ENCODE data around the gene USP14. TPM values are rescaled to one million over a fixed set of nuclear protein-coding genes. Genes with fewer than 3 reads are reported as not detected.
"Not testable (repeated sequence)": the region's sequence is repeated elsewhere in the genome, so short reads cannot be mapped to it uniquely, and the experiment has no call there.

The USP14 gene
- total RNA-seq (2014; rRNA removed; shearing (Covaris generic)) (82.4 and 83.6 TPM in 2 replicates), polyA plus RNA-seq (2016; fragmentation: Nextera tagmentation; extraction: Ambion mirVana) (70.3 and 83.5 TPM in 2 replicates)
- long read RNA-seq, full-length matches to known transcripts: 59 of 78 reads
- long read RNA-seq, partial matches to known transcripts: 9 of 78 reads
- long read RNA-seq, other reads (novel, unspliced or antisense): 10 of 78 reads

DNA sequence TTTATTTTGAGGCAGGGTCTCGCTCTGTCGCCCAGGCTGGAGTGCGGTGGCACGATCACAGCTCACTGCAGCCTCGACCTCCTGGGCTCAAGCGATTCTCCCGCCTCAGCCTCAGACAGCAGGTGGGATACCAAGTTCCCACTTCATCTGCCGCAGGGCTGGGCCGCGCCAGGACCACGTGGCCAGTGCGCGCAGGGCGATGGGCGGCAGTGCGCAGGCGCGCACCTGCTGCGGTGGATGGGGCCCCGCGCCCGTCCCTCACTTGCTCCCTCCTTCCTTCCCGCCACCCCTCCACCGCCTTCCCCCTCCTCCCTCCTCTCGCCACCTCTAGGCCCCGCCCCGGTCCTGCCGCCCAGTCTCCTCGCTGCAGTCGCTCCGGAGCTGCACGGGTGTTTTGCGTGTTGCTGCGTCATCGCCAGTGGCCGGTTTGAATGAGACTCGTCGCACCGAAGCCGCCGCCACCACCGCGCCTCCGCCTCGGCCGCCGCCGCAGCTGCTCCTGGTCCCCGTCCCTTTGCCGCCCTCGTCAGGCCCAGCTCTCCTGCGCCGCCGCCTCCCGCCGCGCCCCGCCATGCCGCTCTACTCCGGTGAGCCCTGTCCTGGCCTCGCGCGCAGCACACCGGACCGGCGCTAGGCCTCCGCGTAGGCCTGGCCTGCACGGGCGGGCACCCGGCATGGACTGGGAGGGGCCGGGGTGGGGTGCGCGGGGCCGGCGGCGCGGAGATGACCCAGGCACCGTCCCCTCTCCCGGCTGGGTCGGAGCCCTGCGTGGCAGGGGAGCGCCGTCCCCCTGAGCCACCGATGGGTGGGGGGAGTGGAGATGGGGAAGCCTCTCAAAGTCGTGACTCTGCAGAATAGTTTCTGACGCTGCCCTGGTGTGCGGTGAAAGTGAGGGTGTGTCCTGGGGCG lies at the start of gene USP14:
TSS of gene USP14 (plus strand) at position 430 of the 909 bp plus-strand sequence. CDS start at position 572, 142 bp downstream.
- peaks cover 17% of the 10 kb centered on the region for H3K27me3 Mint-ChIP-seq (ENCODE audit: insufficient read depth, low read depth, poor library complexity)
- peak within 1 kb of the TSS; percentile 77 for H3K27ac ChIP-seq (ENCODE audit: low read depth)

DNA sequence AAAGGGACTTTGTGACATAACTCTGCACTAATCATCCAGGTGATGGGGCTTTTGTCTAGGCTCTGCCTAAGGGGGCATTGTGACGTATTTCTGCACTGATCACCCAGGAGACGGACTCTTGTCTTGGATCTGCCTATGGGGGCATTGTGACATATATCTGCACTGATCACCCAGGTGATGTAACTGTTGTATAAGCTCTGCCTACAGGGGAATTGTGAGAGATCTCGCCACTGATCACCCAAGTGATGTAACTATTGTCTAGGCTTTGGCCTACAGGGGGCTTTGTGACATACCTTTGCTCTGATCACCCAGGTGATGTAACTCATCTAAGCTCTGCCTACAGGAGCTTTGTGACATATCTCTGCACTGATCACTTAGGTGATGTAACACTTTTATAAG lies 49.7 kb upstream of the USP14 start:
- not testable (repeated sequence) for H2AFZ ChIP-seq; H3K27ac ChIP-seq (ENCODE audit: low read depth); H3K27me3 ChIP-seq (ENCODE audit: insufficient read depth); H3K9me2 ChIP-seq (ENCODE audit: insufficient read depth); DNase-seq (ENCODE audit: low spot score); H3K27ac Mint-ChIP-seq; H3K4me2 ChIP-seq; H4K20me1 ChIP-seq (replicated peaks; ENCODE audit: insufficient read depth); H3K4me3 Mint-ChIP-seq; H3K79me2 ChIP-seq (replicated peaks; ENCODE audit: insufficient read depth); H3K4me1 Mint-ChIP-seq; H3K4me3 ChIP-seq; ATAC-seq; H3K4me1 ChIP-seq (ENCODE audit: insufficient read depth); H3K36me3 ChIP-seq (ENCODE audit: insufficient read depth); H3F3A ChIP-seq (replicated peaks; ENCODE audit: low read depth)
- Mint-ChIP-seq H3K36me3 (ENCODE audit: low read depth) (peaks cover 42% of the 10 kb centered on the region), H3K9me3 (peaks cover 71% of the 10 kb centered on the region), H3K27me3 (ENCODE audit: insufficient read depth, low read depth, poor library complexity) (peaks cover 38% of the 10 kb centered on the region)

More for the DNA sequence above, at the start of gene USP14:
- DNase-seq (ENCODE audit: low spot score) (peak; percentile 99), ATAC-seq (peak; percentile 90)
- Histone ChIP-seq H2AFZ (peak within 1 kb of the TSS; percentile 59; the same call in 1 of the 2 replicates), H3K4me3 (peak within 1 kb of the TSS; percentile 93), H3K36me3 (ENCODE audit: insufficient read depth) (peaks cover 9% of the 10 kb centered on the region; the same call in 1 of the 2 replicates), H3K79me2 (replicated peaks; ENCODE audit: insufficient read depth) (peaks cover 48% of the 10 kb centered on the region), H3K9me2 (ENCODE audit: insufficient read depth) (peaks cover 4% of the 10 kb centered on the region; the same call in 1 of the 2 replicates), H3K27me3 (ENCODE audit: insufficient read depth) (peaks cover 13% of the 10 kb centered on the region), H3F3A (replicated peaks; ENCODE audit: low read depth) (no peaks in the 10 kb centered on the region), H3K4me1 (ENCODE audit: insufficient read depth) (peaks cover 10% of the 10 kb centered on the region; the same call in 1 of the 2 replicates), H4K20me1 (replicated peaks; ENCODE audit: insufficient read depth) (peaks cover 16% of the 10 kb centered on the region), H3K4me2 (peak within 1 kb of the TSS; percentile 94)
- Mint-ChIP-seq H3K9me3 (peaks cover 3% of the 10 kb centered on the region; the same call in 1 of the 3 replicates), H3K4me1 (peaks cover 12% of the 10 kb centered on the region; the same call in 2 of the 3 replicates), H3K27ac (peak within 1 kb of the TSS; percentile 96), H3K36me3 (ENCODE audit: low read depth) (peaks cover 11% of the 10 kb centered on the region), H3K4me3 (peak within 1 kb of the TSS; percentile 96)
- peak; percentile 97 for TF ChIP-seq CREB1 (CRISPR knock-in tag; IDR thresholded peaks at IDR 0.05; ENCODE audit: low read depth)
- TF ChIP-seq, protein P1, sequence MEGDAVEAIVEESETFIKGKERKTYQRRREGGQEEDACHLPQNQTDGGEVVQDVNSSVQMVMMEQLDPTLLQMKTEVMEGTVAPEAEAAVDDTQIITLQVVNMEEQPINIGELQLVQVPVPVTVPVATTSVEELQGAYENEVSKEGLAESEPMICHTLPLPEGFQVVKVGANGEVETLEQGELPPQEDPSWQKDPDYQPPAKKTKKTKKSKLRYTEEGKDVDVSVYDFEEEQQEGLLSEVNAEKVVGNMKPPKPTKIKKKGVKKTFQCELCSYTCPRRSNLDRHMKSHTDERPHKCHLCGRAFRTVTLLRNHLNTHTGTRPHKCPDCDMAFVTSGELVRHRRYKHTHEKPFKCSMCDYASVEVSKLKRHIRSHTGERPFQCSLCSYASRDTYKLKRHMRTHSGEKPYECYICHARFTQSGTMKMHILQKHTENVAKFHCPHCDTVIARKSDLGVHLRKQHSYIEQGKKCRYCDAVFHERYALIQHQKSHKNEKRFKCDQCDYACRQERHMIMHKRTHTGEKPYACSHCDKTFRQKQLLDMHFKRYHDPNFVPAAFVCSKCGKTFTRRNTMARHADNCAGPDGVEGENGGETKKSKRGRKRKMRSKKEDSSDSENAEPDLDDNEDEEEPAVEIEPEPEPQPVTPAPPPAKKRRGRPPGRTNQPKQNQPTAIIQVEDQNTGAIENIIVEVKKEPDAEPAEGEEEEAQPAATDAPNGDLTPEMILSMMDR (conservative IDR thresholded peaks at IDR 0.05; ENCODE audit: low read depth in 2 of 2): 0 out of 4 replicates have a peak, but pooled peaks of 1 of the 2 experiments have one; percentile 11
- TF ChIP-seq POLR2AphosphoS5 (IDR thresholded peaks at IDR 0.05; ENCODE audit: low read depth): peak; percentile 78
- no peak for TF ChIP-seq ZNF114 (CRISPR knock-in tag; IDR thresholded peaks at IDR 0.05)
- no peak for TF ChIP-seq EZH2 (IDR thresholded peaks at IDR 0.05; ENCODE audit: low read depth, unreplicated experiment)

Data from GM23338 (cell line).